Effector memory CD4-positive, alpha-beta T cell (primary cell): ENCODE measurements around the gene OBSCN.

Experiments used
- DNase-seq, 3 donors: peaks; one replicate each; pipeline ENCODE4 v3.0.0-alpha.2; 2020
- H3K27ac ChIP-seq: 2 replicates; pipeline ENCODE4 v1.7.0; 2013; ENCODE audit warnings: mild to moderate bottlenecking, low read length, moderate library complexity; ENCODE audit not compliant: insufficient read depth, poor library complexity, severe bottlenecking
- H3K27me3 ChIP-seq: replicated peaks from 2 replicates; pipeline ENCODE4 v1.7.0; 2013; ENCODE audit warnings: mild to moderate bottlenecking, low read length; ENCODE audit not compliant: insufficient read depth, control insufficient read depth, poor library complexity, severe bottlenecking
- H3K36me3 ChIP-seq: 2 replicates; pipeline ENCODE4 v1.7.0; 2013; ENCODE audit warnings: mild to moderate bottlenecking, low read length, moderate library complexity; ENCODE audit not compliant: control insufficient read depth, insufficient read depth
- H3K4me1 ChIP-seq: 2 replicates; pipeline ENCODE4 v1.7.0; 2013; ENCODE audit warnings: low read length, mild to moderate bottlenecking; ENCODE audit not compliant: control insufficient read depth, insufficient read depth, poor library complexity, severe bottlenecking
- H3K4me3 ChIP-seq: 2 replicates; pipeline ENCODE4 v1.7.0; 2013; ENCODE audit warnings: low read length, low read depth, mild to moderate bottlenecking; ENCODE audit not compliant: insufficient read depth, poor library complexity, severe bottlenecking
- H3K9me3 ChIP-seq: 2 replicates; pipeline ENCODE4 v1.7.0; 2013; ENCODE audit warnings: mild to moderate bottlenecking, low read length, moderate library complexity; ENCODE audit not compliant: control insufficient read depth

Gene OBSCN

GRCh38 chr1:228321895-228322294 is 114.1 kb downstream of the OBSCN start:
- H3K36me3 ChIP-seq: peaks cover 12% of the 10 kb centered on the region
- no peak overlapping the region for H3K4me3 ChIP-seq
- H3K27ac ChIP-seq: no peak overlapping the region
- DNase-seq: no peak
- no peaks in the 10 kb centered on the region for H3K27me3 ChIP-seq
- no peaks in the 10 kb centered on the region for H3K4me1 ChIP-seq
- no peaks in the 10 kb centered on the region for H3K9me3 ChIP-seq

GRCh38 chr1:228323401-228323800 is 115.6 kb downstream of the OBSCN start:
- Histone ChIP-seq H3K27me3 (no peaks in the 10 kb centered on the region), H3K4me1 (no peaks in the 10 kb centered on the region), H3K9me3 (no peaks in the 10 kb centered on the region), H3K4me3 (no peak overlapping the region), H3K27ac (no peak overlapping the region), H3K36me3 (peaks cover 12% of the 10 kb centered on the region)
- no peak for DNase-seq

GRCh38 chr1:228325267-228325666 is 117.4 kb downstream of the OBSCN start:
- no peaks in the 10 kb centered on the region for H3K27me3 ChIP-seq
- no peak for DNase-seq

GRCh38 chr1:228329887-228330286 is 122.0 kb downstream of the OBSCN start:
- no peak for DNase-seq
- Histone ChIP-seq H3K4me1 (no peaks in the 10 kb centered on the region), H3K4me3 (no peak overlapping the region), H3K27ac (no peak overlapping the region), H3K27me3 (no peaks in the 10 kb centered on the region), H3K36me3 (no peaks in the 10 kb centered on the region), H3K9me3 (no peaks in the 10 kb centered on the region)

More at GRCh38 chr1:228325267-228325666, 117.4 kb downstream of the OBSCN start:
- H3K27ac ChIP-seq: no peak overlapping the region
- no peaks in the 10 kb centered on the region for H3K9me3 ChIP-seq
- H3K4me1 ChIP-seq: no peaks in the 10 kb centered on the region
- peaks cover 3% of the 10 kb centered on the region for H3K36me3 ChIP-seq
- no peak overlapping the region for H3K4me3 ChIP-seq

GRCh38 chr1:228332797-228333738 is 125.2 kb downstream of the OBSCN start:
- no peaks in the 10 kb centered on the region for H3K9me3 ChIP-seq
- H3K36me3 ChIP-seq: no peaks in the 10 kb centered on the region
- no peaks in the 10 kb centered on the region for H3K27me3 ChIP-seq
- no peak for DNase-seq
- H3K4me3 ChIP-seq: no peak overlapping the region
- H3K4me1 ChIP-seq: no peaks in the 10 kb centered on the region
- H3K27ac ChIP-seq: no peak overlapping the region

- no peaks in the 10 kb centered on the region for H3K9me3 ChIP-seq
- no peaks in the 10 kb centered on the region for H3K4me1 ChIP-seq
- DNase-seq: no peak
- no peaks in the 10 kb centered on the region for H3K27me3 ChIP-seq
- no peak overlapping the region for H3K27ac ChIP-seq
- H3K4me3 ChIP-seq: no peak overlapping the region
- H3K36me3 ChIP-seq: no peaks in the 10 kb centered on the region
These were observed 125.9 kb downstream of the OBSCN start for GRCh38 chr1:228333739-228334115.

GRCh38 chr1:228334226-228334935 is 126.5 kb downstream of the OBSCN start:
- H3K36me3 ChIP-seq: no peaks in the 10 kb centered on the region
- no peak for DNase-seq

GRCh38 chr1:228334954-228335353 is 127.1 kb downstream of the OBSCN start:
- Histone ChIP-seq H3K4me3 (no peak overlapping the region), H3K9me3 (no peaks in the 10 kb centered on the region), H3K27me3 (no peaks in the 10 kb centered on the region), H3K27ac (no peak overlapping the region), H3K4me1 (no peaks in the 10 kb centered on the region), H3K36me3 (no peaks in the 10 kb centered on the region)
- DNase-seq: no peak

More at GRCh38 chr1:228334226-228334935, 126.5 kb downstream of the OBSCN start:
- no peaks in the 10 kb centered on the region for H3K27me3 ChIP-seq
- H3K4me1 ChIP-seq: no peaks in the 10 kb centered on the region
- H3K9me3 ChIP-seq: no peaks in the 10 kb centered on the region
- H3K4me3 ChIP-seq: no peak overlapping the region
- H3K27ac ChIP-seq: no peak overlapping the region

GRCh38 chr1:228335406-228336307 is 127.8 kb downstream of the OBSCN start:
- no peak overlapping the region for H3K4me3 ChIP-seq
- H3K27ac ChIP-seq: no peak overlapping the region
- no peaks in the 10 kb centered on the region for H3K4me1 ChIP-seq
- no peak for DNase-seq
- no peaks in the 10 kb centered on the region for H3K9me3 ChIP-seq
- no peaks in the 10 kb centered on the region for H3K27me3 ChIP-seq
- H3K36me3 ChIP-seq: no peaks in the 10 kb centered on the region
